GM18505 (cell line): ENCODE data around the gene CYP26B1.

Experiments
- ATAC-seq: cut with Tn5 transposase; IDR thresholded peaks from one replicate; pipeline ENCODE4 v1.9.1; 2021; ENCODE audit not compliant: unreplicated experiment
- POLR2A ChIP-seq: IDR thresholded peaks from 4 replicates; pipeline ENCODE4 v1.6.1; 2011; ENCODE audit warnings: borderline replicate concordance; ENCODE audit not compliant: insufficient read depth, insufficient read length; ENCODE audit errors: extremely low read depth

CYP26B1 gene

GRCh38 chr2:72141032-72141645 is 6.5 kb downstream of the CYP26B1 start:
- ATAC-seq, result no peak
- no peak for TF ChIP-seq POLR2A

GRCh38 chr2:72140621-72140960 is 7.1 kb downstream of the CYP26B1 start:
- TF ChIP-seq POLR2A, result no peak

GRCh38 chr2:72139874-72140620 is 7.6 kb downstream of the CYP26B1 start:
- ATAC-seq, result no peak
- TF ChIP-seq POLR2A, result no peak

More at GRCh38 chr2:72140621-72140960, 7.1 kb downstream of the CYP26B1 start:
- ATAC-seq, result no peak

GRCh38 chr2:72139471-72139873 is 8.2 kb downstream of the CYP26B1 start:
- no peak for ATAC-seq
- TF ChIP-seq POLR2A, result no peak

GRCh38 chr2:72138921-72139381 is 8.7 kb downstream of the CYP26B1 start:
- no peak for ATAC-seq

GRCh38 chr2:72138011-72138881 is 9.4 kb downstream of the CYP26B1 start:
- no peak for TF ChIP-seq POLR2A
- no peak for ATAC-seq

More at GRCh38 chr2:72138921-72139381, 8.7 kb downstream of the CYP26B1 start:
- TF ChIP-seq POLR2A, result no peak

- TF ChIP-seq POLR2A, result no peak
- ATAC-seq, result peak; percentile 81
These were observed 10.1 kb downstream of the CYP26B1 start for GRCh38 chr2:72137498-72138010.

GRCh38 chr2:72136933-72137497 is 10.6 kb downstream of the CYP26B1 start:
- TF ChIP-seq POLR2A, result no peak
- ATAC-seq, result peak; percentile 22

- TF ChIP-seq POLR2A, result no peak
- ATAC-seq, result no peak
These were observed 11.3 kb downstream of the CYP26B1 start for GRCh38 chr2:72136331-72136730.

- no peak for TF ChIP-seq POLR2A
These were observed 11.7 kb downstream of the CYP26B1 start for GRCh38 chr2:72135921-72136320.

GRCh38 chr2:72134997-72135800 is 12.5 kb downstream of the CYP26B1 start:
- TF ChIP-seq POLR2A, result no peak
- no peak for ATAC-seq

More at GRCh38 chr2:72135921-72136320, 11.7 kb downstream of the CYP26B1 start:
- ATAC-seq, result no peak

- TF ChIP-seq POLR2A, result no peak
- no peak for ATAC-seq
These were observed 13.2 kb downstream of the CYP26B1 start for GRCh38 chr2:72134408-72134996.
